Heart left ventricle (tissue), 16 donors: Measurements from ENCODE around the gene FANCE. TPM values are rescaled to one million over a fixed set of nuclear protein-coding genes. Genes with fewer than 3 reads are reported as not detected.

Experiments used
- ATAC-seq, 4 donors: fragments of 200-7000 bp; cut with Tn5 transposase; one replicate each; pipeline ENCODE4 v1.9.1; 2020 to 2022; ENCODE audit warnings: moderate library complexity in 4 of 4, mild to moderate bottlenecking in 3 of 4, moderate number of reproducible peaks in 1 of 4
- DNase-seq, 5 donors: peaks; one replicate each; pipeline ENCODE4 v3.0.0-alpha.2; 2020
- H3K27ac ChIP-seq, 12 donors: fragments of 200-600 bp; sonication (generic) in 4 of 12; one replicate each; pipeline versions ENCODE4 v1.5.0 to v1.8.0; 2016 to 2022; ENCODE audit warnings: mild to moderate bottlenecking in 2 of 12
- H3K27me3 ChIP-seq, 9 donors: fragments of 200-600 bp; sonication (generic) in 2 of 9; one replicate each; pipeline versions ENCODE4 v1.5.1 to v1.8.0; 2016 to 2022; ENCODE audit warnings: mild to moderate bottlenecking in 3 of 9
- H3K36me3 ChIP-seq, 9 donors: fragments of 200-600 bp; sonication (generic) in 2 of 9; one replicate each; pipeline versions ENCODE4 v1.5.0 to v1.8.0; 2018 to 2022; ENCODE audit warnings: mild to moderate bottlenecking in 2 of 9
- H3K4me1 ChIP-seq, 12 donors: fragments of 200-600 bp; sonication (generic) in 4 of 12; one replicate each; pipeline versions ENCODE4 v1.5.0 to v1.8.0; 2016 to 2022; ENCODE audit warnings: mild to moderate bottlenecking in 3 of 12
- H3K4me3 ChIP-seq, 12 donors: fragments of 200-600 bp; sonication (generic) in 4 of 12; one replicate each; pipeline versions ENCODE4 v1.5.0 to v1.8.0; 2017 to 2022; ENCODE audit warnings: mild to moderate bottlenecking in 9 of 12, moderate library complexity in 4 of 12
- H3K9me3 ChIP-seq, 12 donors: fragments of 200-600 bp; sonication (generic) in 4 of 12; one replicate each; pipeline versions ENCODE4 v1.5.0 to v1.8.0; 2016 to 2022; ENCODE audit warnings: mild to moderate bottlenecking in 1 of 12
- POLR2A ChIP-seq, 2 donors: fragments of 450-650 bp; IDR thresholded peaks; one replicate each; pipeline ENCODE4 v1.6.1; 2017; ENCODE audit warnings: antibody characterized with exemption in 2 of 2, mild to moderate bottlenecking in 2 of 2, moderate library complexity in 2 of 2
- WGBS, 4 donors: extraction: QIAGEN DNeasy Blood & Tissue Kit in 2 of 4; methylation state at CpG; one replicate each; pipeline versions ENCODE4 v1.1.5 to v1.1.7; 2013 to 2018; 5-methylcytosine and 5-hydroxymethylcytosine counted together
- intact Hi-C, 10 donors: fragments of 100-400 bp; cut with DNase I; formaldehyde crosslinking; loops; one replicate each; pipeline versions ENCODE4 v1.11.1 to v1.14.2; 2022
- polyA plus RNA-seq, 2 donors: library from polyadenylated mRNA; stranded (reverse); fragments of 200-250 nt; gene quantifications; one replicate each; pipeline ENCODE4 v1.2.3, GENCODE V29; 2013
- total RNA-seq, 9 donors: library from RNA; depleted of rRNA in 2 of 9; stranded (reverse); fragments of >200 nt in 2 of 9; fragmentation: NEBNext Ultra II Directional in 3 of 9; extraction: Animal tissue kit (Norgen Biotek cat#: 25700) in 3 of 9; gene quantifications; one replicate each; pipeline versions ENCODE4 v1.1.0 to v1.2.4, GENCODE V29; 2016 to 2023
- TF ChIP-seq, protein P1 (sequence below), 12 donors: fragments of 200-600 bp; sonication (generic) in 4 of 12; IDR thresholded peaks; one replicate each; pipeline versions ENCODE4 v1.5.0 to v1.8.0; 2018 to 2022; ENCODE audit warnings: antibody characterized with exemption in 12 of 12, mild to moderate bottlenecking in 5 of 12
- donor health status: ischemic (EF 13 %, LVEDD 7.1; RV severe dilation, severe dysfunction).
- donor health status: healthy with polysubstance abuse.
- donor health status: DM: no; HTN: yes; CAD: no.
- donor health status: DM: no; HTN: no; CAD: no.
- donor health status: ischemic (EF 25% LVEDD 6.9; RV normal size, moderate dysfunction).
- donor health status: ischemic (EF 25% LVEDD 5.7; RV mildly dilated, moderate dysfunction).
- donor health status: healthy.
- donor health status: DM: yes; HTN: yes; CAD: no.
- donor health status: ischemic (EF 35%, LVEDD 5.7; RV mildly dilated, moderate dysfunction).
- donor health status: nonischemic (EF 11% LVEDD 7.7; RV severe dilation, severe dysfunction).
- donor health status: DM: yes; HTN: yes; CAD: no.
- donor health status: PGD.
- donor health status: ischemic (EF 29% LVEDD 5.4; RV normal size, mild dysfunction).
- donor health status: nonischemic (EF 23%, LVEDD 6.1; RV moderate dilation, normal function).

The FANCE gene
- total and polyA plus RNA-seq, 11 donors, result 1.3 to 4.6 (median 3.6) TPM

GRCh38 chr6:35426074-35426473 lies 26.1 kb upstream of the FANCE start:
- Histone ChIP-seq H3K4me3 (no peak overlapping the region), H3K27ac (peak overlapping the region in 1 of 12 donors; percentile 37), H3K4me1 (peaks cover 0 to 17% (median 0%) of the 10 kb centered on the region in 12 donors), H3K36me3 (peaks cover 0 to 57% (median 50%) of the 10 kb centered on the region in 9 donors), H3K27me3 (no peaks in the 10 kb centered on the region), H3K9me3 (peaks cover 0 to 24% (median 12%) of the 10 kb centered on the region in 12 donors)
- WGBS, 4 donors, result 66 to 75% (median 71%) methylated on average over 8 of the region's 8 CpGs
- TF ChIP-seq POLR2A (IDR thresholded peaks at IDR 0.05), result no peak
- TF ChIP-seq, protein P1, sequence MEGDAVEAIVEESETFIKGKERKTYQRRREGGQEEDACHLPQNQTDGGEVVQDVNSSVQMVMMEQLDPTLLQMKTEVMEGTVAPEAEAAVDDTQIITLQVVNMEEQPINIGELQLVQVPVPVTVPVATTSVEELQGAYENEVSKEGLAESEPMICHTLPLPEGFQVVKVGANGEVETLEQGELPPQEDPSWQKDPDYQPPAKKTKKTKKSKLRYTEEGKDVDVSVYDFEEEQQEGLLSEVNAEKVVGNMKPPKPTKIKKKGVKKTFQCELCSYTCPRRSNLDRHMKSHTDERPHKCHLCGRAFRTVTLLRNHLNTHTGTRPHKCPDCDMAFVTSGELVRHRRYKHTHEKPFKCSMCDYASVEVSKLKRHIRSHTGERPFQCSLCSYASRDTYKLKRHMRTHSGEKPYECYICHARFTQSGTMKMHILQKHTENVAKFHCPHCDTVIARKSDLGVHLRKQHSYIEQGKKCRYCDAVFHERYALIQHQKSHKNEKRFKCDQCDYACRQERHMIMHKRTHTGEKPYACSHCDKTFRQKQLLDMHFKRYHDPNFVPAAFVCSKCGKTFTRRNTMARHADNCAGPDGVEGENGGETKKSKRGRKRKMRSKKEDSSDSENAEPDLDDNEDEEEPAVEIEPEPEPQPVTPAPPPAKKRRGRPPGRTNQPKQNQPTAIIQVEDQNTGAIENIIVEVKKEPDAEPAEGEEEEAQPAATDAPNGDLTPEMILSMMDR (IDR thresholded peaks at IDR 0.05), result no peak
- ATAC-seq (peak in 3 of 4 donors; percentile 46 to 56 (median 50)), DNase-seq (no peak)
- intact Hi-C loops, result no loop called here

DNA sequence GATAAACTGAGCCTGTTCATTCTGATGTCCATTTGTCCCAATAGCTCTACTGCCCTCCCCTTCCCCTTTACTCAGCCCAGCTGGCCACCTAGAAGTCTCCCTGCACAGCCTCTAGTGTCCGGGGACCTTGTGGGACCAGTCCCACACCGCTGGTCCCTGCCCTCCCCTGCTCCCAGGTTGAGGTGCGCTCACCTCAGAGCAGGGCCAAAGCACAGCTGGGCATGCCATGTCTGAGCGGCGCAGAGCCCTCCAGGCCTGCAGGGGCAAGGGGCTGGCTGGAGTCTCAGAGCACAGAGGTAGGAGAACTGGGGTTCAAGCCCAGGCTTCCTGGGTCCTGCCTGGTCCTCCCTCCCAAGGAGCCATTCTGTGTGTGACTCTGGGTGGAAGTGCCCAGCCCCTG lies 24.7 kb upstream of the FANCE start:
- peaks cover 0 to 44% (median 39%) of the 10 kb centered on the region in 9 donors for H3K36me3 ChIP-seq
- ATAC-seq, result peak in 2 of 4 donors; percentile 21 to 30

GRCh38 chr6:35427851-35428321 lies 24.3 kb upstream of the FANCE start:
- intact Hi-C loops, result no loop called here
- H3K4me1 ChIP-seq, result peaks cover 0 to 17% (median 0%) of the 10 kb centered on the region in 12 donors
- 83 to 89% (median 86%) methylated on average over 8 to 9 of the region's 9 CpGs for WGBS, 4 donors

More for the DNA sequence above, 24.7 kb upstream of the FANCE start:
- H3K9me3 ChIP-seq, result peaks cover 0 to 24% (median 12%) of the 10 kb centered on the region in 12 donors
- intact Hi-C loops, result no loop called here
- no peak overlapping the region for H3K27ac ChIP-seq
- peaks cover 0 to 17% (median 0%) of the 10 kb centered on the region in 12 donors for H3K4me1 ChIP-seq
- no peak for DNase-seq
- no peak for TF ChIP-seq POLR2A (IDR thresholded peaks at IDR 0.05)
- TF ChIP-seq, protein P1 (IDR thresholded peaks at IDR 0.05), result no peak
- WGBS, 4 donors, result 94 to 96% (median 95%) methylated on average over 2 to 5 of the region's 5 CpGs
- H3K27me3 ChIP-seq, result no peaks in the 10 kb centered on the region
- H3K4me3 ChIP-seq, result no peak overlapping the region

GRCh38 chr6:35428421-35429149 lies 23.6 kb upstream of the FANCE start:
- 90 to 93% (median 90%) methylated on average over 10 of the region's 10 CpGs for WGBS, 4 donors
- TF ChIP-seq, protein P1 (IDR thresholded peaks at IDR 0.05), result no peak
- no peak for TF ChIP-seq POLR2A (IDR thresholded peaks at IDR 0.05)
- no peak for DNase-seq
- H3K9me3 ChIP-seq, result peaks cover 0 to 24% (median 12%) of the 10 kb centered on the region in 12 donors
- peaks cover 0 to 17% (median 0%) of the 10 kb centered on the region in 12 donors for H3K4me1 ChIP-seq
- peaks cover 0 to 35% (median 33%) of the 10 kb centered on the region in 9 donors for H3K36me3 ChIP-seq
- no peak overlapping the region for H3K27ac ChIP-seq
- intact Hi-C loops, result no loop called here
- no peaks in the 10 kb centered on the region for H3K27me3 ChIP-seq
- no peak for ATAC-seq
- H3K4me3 ChIP-seq, result no peak overlapping the region

More at GRCh38 chr6:35427851-35428321, 24.3 kb upstream of the FANCE start:
- no peak for ATAC-seq
- Histone ChIP-seq H3K36me3 (peaks cover 0 to 40% (median 35%) of the 10 kb centered on the region in 9 donors), H3K9me3 (peaks cover 0 to 24% (median 12%) of the 10 kb centered on the region in 12 donors), H3K27me3 (no peaks in the 10 kb centered on the region), H3K4me3 (no peak overlapping the region), H3K27ac (no peak overlapping the region)
- no peak for DNase-seq
- TF ChIP-seq POLR2A (IDR thresholded peaks at IDR 0.05), result no peak
